ENCODE results near the gene ATXN8OS. TPM values are rescaled to one million over a fixed set of nuclear protein-coding genes. Genes with fewer than 3 reads are reported as not detected.

Gene ATXN8OS
- total RNA-seq (not detected in 2 replicates), polyA plus RNA-seq (not detected in 2 replicates), polyA minus RNA-seq (not detected in 2 replicates), Bru-seq, nascent RNA (not detected), BruChase-seq, experiment 1, labeled RNA remaining after a 6-hour chase (not detected), BruChase-seq, experiment 2, labeled RNA remaining after a 2-hour chase (not detected)
- not detected in 2 replicates for polyA plus RNA-seq (2011; cell fraction: cytosol; rRNA removed)
- polyA plus RNA-seq (2011; cell fraction: nucleus; rRNA removed) = not detected in 2 replicates
- not detected in 2 replicates for polyA plus RNA-seq (2012)
- not detected for polyA minus RNA-seq (2011; cell fraction: cytosol; rRNA and poly(A)+ RNA removed)
- polyA minus RNA-seq (2011; cell fraction: nucleus; rRNA and poly(A)+ RNA removed) = not detected in 2 replicates
- long read RNA-seq = 0 reads

GRCh38 chr13:70107498-70108281 is at the start of gene ATXN8OS:
TSS of gene ATXN8OS (plus strand) at chr13:70107826.
- no peak for FAIRE-seq
- no peak for TF ChIP-seq CTCF (IDR thresholded peaks at IDR 0.05; ENCODE audit: extremely low read depth in 1 of 2, insufficient read depth in 1 of 2, low read depth in 1 of 2, low read length in 2 of 2)
- TF ChIP-seq MAX (IDR thresholded peaks at IDR 0.05; ENCODE audit: insufficient read depth, insufficient read length) = no peak
- TF ChIP-seq POLR2A (IDR thresholded peaks at IDR 0.05; ENCODE audit: low read depth, low read length) = no peak
- no peak for TF ChIP-seq EZH2 (IDR thresholded peaks at IDR 0.05; ENCODE audit: borderline replicate concordance, low read depth, low read length, severe bottlenecking)
- TF ChIP-seq GATA2 (IDR thresholded peaks at IDR 0.05; ENCODE audit: insufficient read depth, insufficient read length, low read depth, low read length) = no peak
- no peak for TF ChIP-seq FOS (IDR thresholded peaks at IDR 0.05; ENCODE audit: borderline replicate concordance, insufficient read depth, low read length)
- no peak for TF ChIP-seq MYC (IDR thresholded peaks at IDR 0.05; ENCODE audit: low read depth, low read length)
- no peak for TF ChIP-seq POLR2AphosphoS5 (IDR thresholded peaks at IDR 0.05; ENCODE audit: insufficient read depth, low read depth, low read length)
- no peak for TF ChIP-seq JUN (IDR thresholded peaks at IDR 0.05; ENCODE audit: borderline replicate concordance, insufficient read depth, insufficient read length, low read depth)
- dilution Hi-C loops (cut with MboI; ENCODE audit: extremely low pct_ligation_motif_present, low sequenced_read_pairs) (no loop called here), intact Hi-C loops (cut with micrococcal nuclease) (no loop called here)
- H3K36me3 ChIP-seq (ENCODE audit: control insufficient read depth in 2 of 2, extremely low read depth in 1 of 2, insufficient read depth in 2 of 2, low read length in 2 of 2) = no peaks in the 10 kb centered on the region
- no peak within 1 kb of the TSS for H3K27ac ChIP-seq (ENCODE audit: insufficient read depth, low read depth, low read length)
- no peaks in the 10 kb centered on the region for H4K20me1 ChIP-seq (replicated peaks; ENCODE audit: control insufficient read depth, extremely low read depth, insufficient read depth, low read length)
- H3K9me3 ChIP-seq (replicated peaks; ENCODE audit: control insufficient read depth, insufficient read depth, low read length) = no peaks in the 10 kb centered on the region
- no peaks in the 10 kb centered on the region for H3K79me2 ChIP-seq (ENCODE audit: control insufficient read depth, insufficient read depth, low read length)
- H3K9ac ChIP-seq (replicated peaks; ENCODE audit: extremely low read depth, insufficient read depth, low read length) = no peak within 1 kb of the TSS
- H3K9me1 ChIP-seq (replicated peaks; ENCODE audit: control insufficient read depth, extremely low read depth, insufficient read depth, low read length) = no peaks in the 10 kb centered on the region
- H2AFZ ChIP-seq (ENCODE audit: low read depth, low read length) = peak within 1 kb of the TSS; percentile 20
- no peak for DNase-seq (ENCODE audit: low read depth, low spot score)
- POLR2A ChIA-PET = no interaction called here
- no peak within 1 kb of the TSS for H3K4me2 ChIP-seq (ENCODE audit: insufficient read depth, low read length)
- CTCF ChIA-PET = no interaction called here
- peaks cover 5 to 12% of the 10 kb centered on the region in 2 experiments for H3K27me3 ChIP-seq (ENCODE audit: control insufficient read depth in 2 of 2, insufficient read depth in 2 of 2, low read length in 2 of 2)
- no peaks in the 10 kb centered on the region for H3K4me1 ChIP-seq (ENCODE audit: control insufficient read depth, extremely low read depth, insufficient read depth, low read length)
- H3K4me3 ChIP-seq (replicated peaks in 1 of 3; ENCODE audit: insufficient read depth in 1 of 3, low read depth in 1 of 3, low read length in 3 of 3) = no peak within 1 kb of the TSS
- BruUV-seq (replicated peaks) = no TSS peak
